HEK293 (cell line): ENCODE data around the gene ANAPC16.
A peak's percentile ranks its signal among the peaks of the same experiment; 100 is the strongest.

Experiments
- IKZF3 ChIP-seq: fragments of 450-650 bp; IDR thresholded peaks from 2 replicates; pipeline ENCODE4 v1.5.0; 2018; ENCODE audit warnings: missing biosample characterization, mild to moderate bottlenecking, missing genetic modification characterization, moderate library complexity
- KLF9 ChIP-seq: fragments of 450-650 bp; formaldehyde crosslinking; IDR thresholded peaks from 2 replicates; pipeline ENCODE4 v1.5.1; 2016; ENCODE audit warnings: missing biosample characterization, missing genetic modification characterization, low read depth
- OVOL3 ChIP-seq: fragments of 450-650 bp; formaldehyde crosslinking; IDR thresholded peaks from 2 replicates; pipeline ENCODE4 v1.5.1; 2016; ENCODE audit warnings: missing biosample characterization, missing genetic modification characterization
- SCRT2 ChIP-seq: fragments of 450-650 bp; formaldehyde crosslinking; IDR thresholded peaks from 2 replicates; pipeline ENCODE4 v1.5.1; 2016; ENCODE audit warnings: missing biosample characterization, missing genetic modification characterization
- SP3 ChIP-seq: fragments of 450-650 bp; formaldehyde crosslinking; IDR thresholded peaks from 2 replicates; pipeline ENCODE4 v1.5.1; 2016; ENCODE audit warnings: missing biosample characterization, missing genetic modification characterization
- ZBTB20 ChIP-seq: fragments of 450-650 bp; formaldehyde crosslinking; IDR thresholded peaks from 2 replicates; pipeline ENCODE4 v1.5.1; 2016; ENCODE audit warnings: missing biosample characterization, missing genetic modification characterization
- ZEB2 ChIP-seq: fragments of 450-650 bp; formaldehyde crosslinking; IDR thresholded peaks from 2 replicates; pipeline ENCODE4 v1.5.1; 2016; ENCODE audit warnings: missing biosample characterization, missing genetic modification characterization
- ZNF112 ChIP-seq: fragments of 450-650 bp; formaldehyde crosslinking; IDR thresholded peaks from 2 replicates; pipeline ENCODE4 v1.5.0; 2017; ENCODE audit warnings: missing biosample characterization, missing genetic modification characterization
- ZNF157 ChIP-seq: fragments of 450-650 bp; formaldehyde crosslinking; IDR thresholded peaks from 2 replicates; pipeline ENCODE4 v1.5.1; 2016; ENCODE audit warnings: missing biosample characterization, missing genetic modification characterization
- ZNF223 ChIP-seq: fragments of 450-650 bp; formaldehyde crosslinking; IDR thresholded peaks from 2 replicates; pipeline ENCODE4 v1.5.1; 2016; ENCODE audit warnings: missing biosample characterization, missing genetic modification characterization
- ZNF24 ChIP-seq: fragments of 450-650 bp; formaldehyde crosslinking; IDR thresholded peaks from 2 replicates; pipeline ENCODE4 v1.5.1; 2016; ENCODE audit warnings: missing biosample characterization, missing genetic modification characterization
- ZNF416 ChIP-seq: fragments of 450-650 bp; formaldehyde crosslinking; IDR thresholded peaks from 2 replicates; pipeline ENCODE4 v1.5.1; 2016; ENCODE audit warnings: missing biosample characterization, missing genetic modification characterization
- ZNF510 ChIP-seq: fragments of 450-650 bp; formaldehyde crosslinking; IDR thresholded peaks from 2 replicates; pipeline ENCODE4 v1.5.1; 2018; ENCODE audit warnings: mild to moderate bottlenecking, missing genetic modification characterization, missing biosample characterization; ENCODE audit not compliant: insufficient replicate concordance
- ZNF555 ChIP-seq: fragments of 450-650 bp; formaldehyde crosslinking; conservative IDR thresholded peaks from 2 replicates; pipeline ENCODE4 v1.5.1; 2017; ENCODE audit warnings: missing biosample characterization, mild to moderate bottlenecking, missing genetic modification characterization, inconsistent platforms
- ZNF560 ChIP-seq: fragments of 450-650 bp; formaldehyde crosslinking; IDR thresholded peaks from 2 replicates; pipeline ENCODE4 v1.5.1; 2017; ENCODE audit warnings: missing biosample characterization, missing genetic modification characterization, borderline replicate concordance
- ZNF561 ChIP-seq: fragments of 450-650 bp; IDR thresholded peaks from 2 replicates; pipeline ENCODE4 v1.5.1; 2018; ENCODE audit warnings: missing biosample characterization, missing genetic modification characterization, borderline replicate concordance
- ZNF585B ChIP-seq: fragments of 450-650 bp; formaldehyde crosslinking; IDR thresholded peaks from 2 replicates; pipeline ENCODE4 v1.5.1; 2016; ENCODE audit warnings: missing biosample characterization, missing genetic modification characterization
- ZNF654 ChIP-seq: fragments of 450-650 bp; formaldehyde crosslinking; IDR thresholded peaks from 2 replicates; pipeline ENCODE4 v1.5.1; 2016; ENCODE audit warnings: low read depth, missing biosample characterization, missing genetic modification characterization
- ZNF677 ChIP-seq: fragments of 450-650 bp; IDR thresholded peaks from 2 replicates; pipeline ENCODE4 v1.5.0; 2018; ENCODE audit warnings: missing biosample characterization, mild to moderate bottlenecking, missing genetic modification characterization, moderate library complexity
- ZNF747 ChIP-seq: fragments of 450-650 bp; formaldehyde crosslinking; IDR thresholded peaks from 2 replicates; pipeline ENCODE4 v1.5.1; 2016; ENCODE audit warnings: missing biosample characterization, missing genetic modification characterization
- ZNF785 ChIP-seq: fragments of 450-650 bp; formaldehyde crosslinking; IDR thresholded peaks from 2 replicates; pipeline ENCODE4 v1.5.1; 2016; ENCODE audit warnings: missing biosample characterization, missing genetic modification characterization
- ZNF837 ChIP-seq: fragments of 450-650 bp; formaldehyde crosslinking; IDR thresholded peaks from 2 replicates; pipeline ENCODE4 v1.5.1; 2016; ENCODE audit warnings: missing biosample characterization, missing genetic modification characterization
- TF ChIP-seq, protein P1 (sequence below): fragments of 450-650 bp; formaldehyde crosslinking; IDR thresholded peaks from 2 replicates; pipeline ENCODE4 v1.5.1; 2016; ENCODE audit warnings: missing biosample characterization, missing genetic modification characterization, borderline replicate concordance
- TF ChIP-seq, protein P2 (sequence below): fragments of 450-650 bp; formaldehyde crosslinking; IDR thresholded peaks from 2 replicates; pipeline ENCODE4 v1.5.1; 2016; ENCODE audit warnings: missing biosample characterization, missing genetic modification characterization
- TF ChIP-seq, protein P3 (sequence below): fragments of 450-650 bp; formaldehyde crosslinking; IDR thresholded peaks from 2 replicates; pipeline ENCODE4 v1.5.1; 2016; ENCODE audit warnings: missing biosample characterization, missing genetic modification characterization
- TF ChIP-seq, protein P4 (sequence below): fragments of 450-650 bp; formaldehyde crosslinking; IDR thresholded peaks from 2 replicates; pipeline ENCODE4 v1.5.1; 2017; ENCODE audit warnings: missing biosample characterization, missing genetic modification characterization
- TF ChIP-seq, protein P5 (sequence below): fragments of 450-650 bp; formaldehyde crosslinking; IDR thresholded peaks from 2 replicates; pipeline ENCODE4 v1.5.1; 2016; ENCODE audit warnings: missing biosample characterization, missing genetic modification characterization, borderline replicate concordance
- TF ChIP-seq, protein P6 (sequence below): fragments of 450-650 bp; formaldehyde crosslinking; IDR thresholded peaks from 2 replicates; pipeline ENCODE4 v1.5.1; 2016; ENCODE audit warnings: missing biosample characterization, missing genetic modification characterization
- TF ChIP-seq, protein P7 (sequence below): fragments of 450-650 bp; formaldehyde crosslinking; IDR thresholded peaks from 2 replicates; pipeline ENCODE4 v1.5.1; 2016; ENCODE audit warnings: missing biosample characterization, missing genetic modification characterization

ANAPC16 gene

DNA sequence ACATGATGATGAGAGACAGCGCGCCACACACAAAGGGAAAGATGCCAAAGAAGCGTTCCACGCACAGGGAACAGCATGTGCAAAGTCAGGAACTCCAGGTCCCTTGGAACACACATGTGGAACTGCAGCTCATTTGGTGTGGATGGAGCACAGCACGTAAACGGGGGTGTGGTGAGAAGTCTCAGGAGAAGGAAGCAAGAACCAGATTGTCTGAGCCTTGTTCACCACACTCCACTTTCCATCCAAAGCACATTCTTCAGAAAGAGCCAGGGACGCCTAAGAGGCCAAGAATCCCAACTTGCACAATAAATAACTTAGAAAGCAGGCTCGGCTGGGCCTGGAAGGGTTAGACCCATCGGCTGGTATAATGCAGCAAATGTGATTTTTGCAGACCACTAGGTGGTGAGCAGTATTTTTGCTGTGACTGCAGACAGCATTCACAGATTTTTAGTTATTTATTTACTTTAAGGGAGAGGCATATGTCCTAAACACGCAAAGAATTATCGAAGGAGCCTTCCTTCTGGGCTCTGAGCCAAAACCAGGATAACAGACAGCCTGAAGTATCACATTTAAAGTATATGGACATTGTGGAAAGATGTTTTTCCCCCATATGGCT, 28.1 kb downstream of the ANAPC16 start (continued):
- TF ChIP-seq, protein P1, sequence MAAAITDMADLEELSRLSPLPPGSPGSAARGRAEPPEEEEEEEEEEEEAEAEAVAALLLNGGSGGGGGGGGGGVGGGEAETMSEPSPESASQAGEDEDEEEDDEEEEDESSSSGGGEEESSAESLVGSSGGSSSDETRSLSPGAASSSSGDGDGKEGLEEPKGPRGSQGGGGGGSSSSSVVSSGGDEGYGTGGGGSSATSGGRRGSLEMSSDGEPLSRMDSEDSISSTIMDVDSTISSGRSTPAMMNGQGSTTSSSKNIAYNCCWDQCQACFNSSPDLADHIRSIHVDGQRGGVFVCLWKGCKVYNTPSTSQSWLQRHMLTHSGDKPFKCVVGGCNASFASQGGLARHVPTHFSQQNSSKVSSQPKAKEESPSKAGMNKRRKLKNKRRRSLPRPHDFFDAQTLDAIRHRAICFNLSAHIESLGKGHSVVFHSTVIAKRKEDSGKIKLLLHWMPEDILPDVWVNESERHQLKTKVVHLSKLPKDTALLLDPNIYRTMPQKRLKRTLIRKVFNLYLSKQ (tag by site-specific recombination), result no peak
- no peak for TF ChIP-seq ZNF555
- TF ChIP-seq, protein P2, sequence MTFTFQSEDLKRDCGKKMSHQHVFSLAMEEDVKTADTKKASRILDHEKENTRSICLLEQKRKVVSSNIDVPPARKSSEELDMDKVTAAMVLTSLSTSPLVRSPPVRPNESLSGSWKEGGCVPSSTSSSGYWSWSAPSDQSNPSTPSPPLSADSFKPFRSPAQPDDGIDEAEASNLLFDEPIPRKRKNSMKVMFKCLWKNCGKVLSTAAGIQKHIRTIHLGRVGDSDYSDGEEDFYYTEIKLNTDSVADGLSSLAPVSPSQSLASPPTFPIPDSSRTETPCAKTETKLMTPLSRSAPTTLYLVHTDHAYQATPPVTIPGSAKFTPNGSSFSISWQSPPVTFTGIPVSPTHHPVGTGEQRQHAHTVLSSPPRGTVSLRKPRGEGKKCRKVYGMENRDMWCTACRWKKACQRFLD, result no peak
- no peak for TF ChIP-seq ZNF112
- peak; percentile 57; the same call in 1 of the 2 replicates for TF ChIP-seq ZNF561
- TF ChIP-seq KLF9 (tag by site-specific recombination), result no peak
- no peak for TF ChIP-seq ZNF157 (tag by site-specific recombination)
- TF ChIP-seq, protein P3, sequence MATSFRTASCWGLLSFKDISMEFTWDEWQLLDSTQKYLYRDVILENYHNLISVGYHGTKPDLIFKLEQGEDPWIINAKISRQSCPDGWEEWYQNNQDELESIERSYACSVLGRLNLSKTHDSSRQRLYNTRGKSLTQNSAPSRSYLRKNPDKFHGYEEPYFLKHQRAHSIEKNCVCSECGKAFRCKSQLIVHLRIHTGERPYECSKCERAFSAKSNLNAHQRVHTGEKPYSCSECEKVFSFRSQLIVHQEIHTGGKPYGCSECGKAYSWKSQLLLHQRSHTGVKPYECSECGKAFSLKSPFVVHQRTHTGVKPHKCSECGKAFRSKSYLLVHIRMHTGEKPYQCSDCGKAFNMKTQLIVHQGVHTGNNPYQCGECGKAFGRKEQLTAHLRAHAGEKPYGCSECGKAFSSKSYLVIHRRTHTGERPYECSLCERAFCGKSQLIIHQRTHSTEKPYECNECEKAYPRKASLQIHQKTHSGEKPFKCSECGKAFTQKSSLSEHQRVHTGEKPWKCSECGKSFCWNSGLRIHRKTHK (tag by site-specific recombination), result no peak
- TF ChIP-seq ZNF416 (tag by site-specific recombination), result no peak
- no peak for TF ChIP-seq ZNF654
- TF ChIP-seq SP3 (tag by site-specific recombination), result no peak
- TF ChIP-seq, protein P4, sequence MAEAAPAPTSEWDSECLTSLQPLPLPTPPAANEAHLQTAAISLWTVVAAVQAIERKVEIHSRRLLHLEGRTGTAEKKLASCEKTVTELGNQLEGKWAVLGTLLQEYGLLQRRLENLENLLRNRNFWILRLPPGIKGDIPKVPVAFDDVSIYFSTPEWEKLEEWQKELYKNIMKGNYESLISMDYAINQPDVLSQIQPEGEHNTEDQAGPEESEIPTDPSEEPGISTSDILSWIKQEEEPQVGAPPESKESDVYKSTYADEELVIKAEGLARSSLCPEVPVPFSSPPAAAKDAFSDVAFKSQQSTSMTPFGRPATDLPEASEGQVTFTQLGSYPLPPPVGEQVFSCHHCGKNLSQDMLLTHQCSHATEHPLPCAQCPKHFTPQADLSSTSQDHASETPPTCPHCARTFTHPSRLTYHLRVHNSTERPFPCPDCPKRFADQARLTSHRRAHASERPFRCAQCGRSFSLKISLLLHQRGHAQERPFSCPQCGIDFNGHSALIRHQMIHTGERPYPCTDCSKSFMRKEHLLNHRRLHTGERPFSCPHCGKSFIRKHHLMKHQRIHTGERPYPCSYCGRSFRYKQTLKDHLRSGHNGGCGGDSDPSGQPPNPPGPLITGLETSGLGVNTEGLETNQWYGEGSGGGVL (tag by site-specific recombination), result no peak
- 0 out of 2 replicates have a peak, but pooled peaks have one; percentile 69 for TF ChIP-seq ZEB2
- TF ChIP-seq, protein P5, sequence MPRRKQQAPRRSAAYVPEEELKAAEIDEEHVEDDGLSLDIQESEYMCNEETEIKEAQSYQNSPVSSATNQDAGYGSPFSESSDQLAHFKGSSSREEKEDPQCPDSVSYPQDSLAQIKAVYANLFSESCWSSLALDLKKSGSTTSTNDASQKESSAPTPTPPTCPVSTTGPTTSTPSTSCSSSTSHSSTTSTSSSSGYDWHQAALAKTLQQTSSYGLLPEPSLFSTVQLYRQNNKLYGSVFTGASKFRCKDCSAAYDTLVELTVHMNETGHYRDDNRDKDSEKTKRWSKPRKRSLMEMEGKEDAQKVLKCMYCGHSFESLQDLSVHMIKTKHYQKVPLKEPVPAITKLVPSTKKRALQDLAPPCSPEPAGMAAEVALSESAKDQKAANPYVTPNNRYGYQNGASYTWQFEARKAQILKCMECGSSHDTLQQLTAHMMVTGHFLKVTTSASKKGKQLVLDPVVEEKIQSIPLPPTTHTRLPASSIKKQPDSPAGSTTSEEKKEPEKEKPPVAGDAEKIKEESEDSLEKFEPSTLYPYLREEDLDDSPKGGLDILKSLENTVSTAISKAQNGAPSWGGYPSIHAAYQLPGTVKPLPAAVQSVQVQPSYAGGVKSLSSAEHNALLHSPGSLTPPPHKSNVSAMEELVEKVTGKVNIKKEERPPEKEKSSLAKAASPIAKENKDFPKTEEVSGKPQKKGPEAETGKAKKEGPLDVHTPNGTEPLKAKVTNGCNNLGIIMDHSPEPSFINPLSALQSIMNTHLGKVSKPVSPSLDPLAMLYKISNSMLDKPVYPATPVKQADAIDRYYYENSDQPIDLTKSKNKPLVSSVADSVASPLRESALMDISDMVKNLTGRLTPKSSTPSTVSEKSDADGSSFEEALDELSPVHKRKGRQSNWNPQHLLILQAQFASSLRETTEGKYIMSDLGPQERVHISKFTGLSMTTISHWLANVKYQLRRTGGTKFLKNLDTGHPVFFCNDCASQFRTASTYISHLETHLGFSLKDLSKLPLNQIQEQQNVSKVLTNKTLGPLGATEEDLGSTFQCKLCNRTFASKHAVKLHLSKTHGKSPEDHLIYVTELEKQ (tag by site-specific recombination), result no peak
- TF ChIP-seq ZNF785 (tag by site-specific recombination), result no peak
- TF ChIP-seq ZNF510 (tag by site-specific recombination), result no peak
- no peak for TF ChIP-seq SCRT2 (tag by site-specific recombination)
- no peak for TF ChIP-seq ZNF677 (tag by site-specific recombination)
- no peak for TF ChIP-seq ZNF585B (tag by site-specific recombination)
- TF ChIP-seq, protein P6, sequence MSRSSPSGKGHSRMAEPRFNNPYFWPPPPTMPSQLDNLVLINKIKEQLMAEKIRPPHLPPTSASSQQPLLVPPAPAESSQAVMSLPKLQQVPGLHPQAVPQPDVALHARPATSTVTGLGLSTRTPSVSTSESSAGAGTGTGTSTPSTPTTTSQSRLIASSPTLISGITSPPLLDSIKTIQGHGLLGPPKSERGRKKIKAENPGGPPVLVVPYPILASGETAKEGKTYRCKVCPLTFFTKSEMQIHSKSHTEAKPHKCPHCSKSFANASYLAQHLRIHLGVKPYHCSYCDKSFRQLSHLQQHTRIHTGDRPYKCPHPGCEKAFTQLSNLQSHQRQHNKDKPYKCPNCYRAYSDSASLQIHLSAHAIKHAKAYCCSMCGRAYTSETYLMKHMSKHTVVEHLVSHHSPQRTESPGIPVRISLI (tag by site-specific recombination), result no peak
- no peak for TF ChIP-seq OVOL3 (tag by site-specific recombination)
- TF ChIP-seq ZNF747 (tag by site-specific recombination), result no peak
- TF ChIP-seq ZBTB20, result peak; percentile 64
- TF ChIP-seq ZNF837 (tag by site-specific recombination), result no peak
- 0 out of 2 replicates have a peak, but pooled peaks have one; percentile 17 for TF ChIP-seq IKZF3 (tag by site-specific recombination)
- no peak for TF ChIP-seq ZNF24 (tag by site-specific recombination)
- no peak for TF ChIP-seq ZNF560
- no peak for TF ChIP-seq ZNF223 (tag by site-specific recombination)
- TF ChIP-seq, protein P7, sequence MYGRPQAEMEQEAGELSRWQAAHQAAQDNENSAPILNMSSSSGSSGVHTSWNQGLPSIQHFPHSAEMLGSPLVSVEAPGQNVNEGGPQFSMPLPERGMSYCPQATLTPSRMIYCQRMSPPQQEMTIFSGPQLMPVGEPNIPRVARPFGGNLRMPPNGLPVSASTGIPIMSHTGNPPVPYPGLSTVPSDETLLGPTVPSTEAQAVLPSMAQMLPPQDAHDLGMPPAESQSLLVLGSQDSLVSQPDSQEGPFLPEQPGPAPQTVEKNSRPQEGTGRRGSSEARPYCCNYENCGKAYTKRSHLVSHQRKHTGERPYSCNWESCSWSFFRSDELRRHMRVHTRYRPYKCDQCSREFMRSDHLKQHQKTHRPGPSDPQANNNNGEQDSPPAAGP, result peak; percentile 82
